Skeletal muscle tissue (tissue), 4 donors: ENCODE results near the gene NUDC. TPM values are rescaled to one million over a fixed set of nuclear protein-coding genes. Genes with fewer than 3 reads are reported as not detected.

Experiments used
- H3K27ac ChIP-seq: one replicate; pipeline ENCODE4 v1.7.0; 2013; ENCODE audit warnings: mild to moderate bottlenecking, low read depth, low read length, inconsistent platforms
- H3K27me3 ChIP-seq, 3 donors: one replicate each; pipeline ENCODE4 v1.7.0; 2013; ENCODE audit warnings: low read length in 3 of 3; ENCODE audit not compliant: control insufficient read depth in 3 of 3, insufficient read depth in 3 of 3
- H3K36me3 ChIP-seq, 3 donors: one replicate each; pipeline ENCODE4 v1.7.0; 2013; ENCODE audit warnings: low read length in 3 of 3; ENCODE audit not compliant: control insufficient read depth in 3 of 3, insufficient read depth in 3 of 3
- H3K4me1 ChIP-seq, 3 donors: one replicate each; pipeline ENCODE4 v1.7.0; 2013; ENCODE audit warnings: low read length in 3 of 3, mild to moderate bottlenecking in 3 of 3; ENCODE audit not compliant: control insufficient read depth in 3 of 3, insufficient read depth in 3 of 3
- H3K4me3 ChIP-seq, 3 donors: one replicate each; pipeline ENCODE4 v1.7.0; 2013; ENCODE audit warnings: low read length in 3 of 3
- H3K9ac ChIP-seq, 3 donors: one replicate each; pipeline ENCODE4 v1.7.0; 2013; ENCODE audit warnings: low read length in 3 of 3, mild to moderate bottlenecking in 3 of 3, moderate library complexity in 2 of 3, low read depth in 1 of 3
- H3K9me3 ChIP-seq, 3 donors: one replicate each; pipeline ENCODE4 v1.7.0; 2013; ENCODE audit warnings: low read length in 3 of 3; ENCODE audit not compliant: control insufficient read depth in 3 of 3
- total RNA-seq: library from RNA; depleted of rRNA; stranded (reverse); fragments of >200 nt; gene quantifications from one replicate; pipeline ENCODE4 v1.2.3, GENCODE V29; 2014
- donor health status: Osteomylitis.

Gene NUDC
- total RNA-seq, 1 donor from 2014 or later, result 17.7 TPM

GRCh38 chr1:26923711-26924110 lies 2.2 kb downstream of the NUDC start:
- H3K9ac ChIP-seq, result no peak overlapping the region
- H3K27me3 ChIP-seq, result no peaks in the 10 kb centered on the region
- no peak overlapping the region for H3K4me3 ChIP-seq
- peaks cover 15 to 24% (median 17%) of the 10 kb centered on the region in 3 donors for H3K4me1 ChIP-seq
- peaks cover 14 to 18% (median 18%) of the 10 kb centered on the region in 3 donors for H3K36me3 ChIP-seq
- no peaks in the 10 kb centered on the region for H3K9me3 ChIP-seq
- H3K27ac ChIP-seq, result no peak overlapping the region

GRCh38 chr1:26932531-26932930 lies 11.0 kb downstream of the NUDC start:
- Histone ChIP-seq H3K4me1 (no peaks in the 10 kb centered on the region), H3K9ac (no peak overlapping the region), H3K27me3 (no peaks in the 10 kb centered on the region), H3K9me3 (no peaks in the 10 kb centered on the region), H3K27ac (no peak overlapping the region), H3K4me3 (no peak overlapping the region), H3K36me3 (peaks cover 8 to 18% (median 16%) of the 10 kb centered on the region in 3 donors)

DNA sequence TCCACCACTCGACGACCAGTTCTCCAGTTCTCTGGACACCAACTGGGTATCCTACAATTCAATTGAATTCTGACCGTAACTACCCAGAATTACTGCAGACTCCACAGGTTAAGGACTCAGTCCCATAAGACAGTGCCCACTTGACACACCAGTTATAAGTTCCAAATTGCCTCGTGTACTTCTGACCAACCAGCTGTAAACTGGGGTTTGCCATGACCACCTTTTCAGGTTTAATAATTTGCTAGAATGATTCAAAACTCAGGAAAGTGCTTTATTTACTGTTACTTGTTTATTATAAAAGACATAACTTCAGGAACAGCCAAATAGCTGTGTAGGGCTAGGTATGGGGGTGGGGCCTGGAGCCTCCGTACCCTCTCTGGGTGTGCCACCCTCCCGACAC lies 15.3 kb downstream of the NUDC start:
- peaks cover 0 to 2% (median 0%) of the 10 kb centered on the region in 3 donors for H3K4me1 ChIP-seq
- no peak overlapping the region for H3K27ac ChIP-seq
- H3K36me3 ChIP-seq, result peaks cover 14 to 18% (median 15%) of the 10 kb centered on the region in 3 donors
- H3K4me3 ChIP-seq, result no peak overlapping the region
- no peaks in the 10 kb centered on the region for H3K27me3 ChIP-seq
- H3K9ac ChIP-seq, result no peak overlapping the region
- H3K9me3 ChIP-seq, result no peaks in the 10 kb centered on the region

GRCh38 chr1:26938004-26938658 lies 16.6 kb downstream of the NUDC start:
- Histone ChIP-seq H3K27me3 (no peaks in the 10 kb centered on the region), H3K27ac (no peak overlapping the region), H3K36me3 (peaks cover 25 to 27% (median 26%) of the 10 kb centered on the region in 3 donors), H3K4me3 (no peak overlapping the region), H3K4me1 (peaks cover 0 to 2% (median 0%) of the 10 kb centered on the region in 3 donors), H3K9ac (no peak overlapping the region), H3K9me3 (no peaks in the 10 kb centered on the region)

DNA sequence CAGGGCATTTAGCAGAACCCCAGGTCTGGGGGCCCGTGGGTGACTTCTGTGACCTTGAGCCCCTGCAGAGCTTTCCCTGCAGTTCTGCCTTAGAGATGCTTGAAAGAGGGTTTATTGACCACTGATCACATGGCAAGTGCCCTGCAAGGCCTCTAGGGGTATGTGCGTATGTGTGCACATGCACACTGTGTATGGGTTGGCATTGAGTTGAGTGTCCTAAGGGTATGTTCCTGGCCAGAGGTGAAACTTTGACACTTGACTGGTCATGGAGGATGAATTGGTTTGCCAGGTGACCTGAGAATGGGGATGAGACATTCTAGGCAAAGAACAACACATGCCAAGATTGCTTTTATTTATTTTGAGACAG lies 17.1 kb downstream of the NUDC start:
- no peaks in the 10 kb centered on the region for H3K27me3 ChIP-seq
- H3K9me3 ChIP-seq, result no peaks in the 10 kb centered on the region
- peaks cover 27 to 31% (median 31%) of the 10 kb centered on the region in 3 donors for H3K36me3 ChIP-seq
- no peak overlapping the region for H3K9ac ChIP-seq
- H3K4me1 ChIP-seq, result peaks cover 0 to 2% (median 0%) of the 10 kb centered on the region in 3 donors
- no peak overlapping the region for H3K4me3 ChIP-seq
- no peak overlapping the region for H3K27ac ChIP-seq

- H3K4me1 ChIP-seq, result peaks cover 0 to 2% (median 0%) of the 10 kb centered on the region in 3 donors
- no peak overlapping the region for H3K4me3 ChIP-seq
- H3K27me3 ChIP-seq, result no peaks in the 10 kb centered on the region
- H3K27ac ChIP-seq, result no peak overlapping the region
- no peaks in the 10 kb centered on the region for H3K9me3 ChIP-seq
- H3K36me3 ChIP-seq, result peaks cover 41 to 48% (median 46%) of the 10 kb centered on the region in 3 donors
- no peak overlapping the region for H3K9ac ChIP-seq
Observed at GRCh38 chr1:26941311-26941710, 19.8 kb downstream of the NUDC start.

DNA sequence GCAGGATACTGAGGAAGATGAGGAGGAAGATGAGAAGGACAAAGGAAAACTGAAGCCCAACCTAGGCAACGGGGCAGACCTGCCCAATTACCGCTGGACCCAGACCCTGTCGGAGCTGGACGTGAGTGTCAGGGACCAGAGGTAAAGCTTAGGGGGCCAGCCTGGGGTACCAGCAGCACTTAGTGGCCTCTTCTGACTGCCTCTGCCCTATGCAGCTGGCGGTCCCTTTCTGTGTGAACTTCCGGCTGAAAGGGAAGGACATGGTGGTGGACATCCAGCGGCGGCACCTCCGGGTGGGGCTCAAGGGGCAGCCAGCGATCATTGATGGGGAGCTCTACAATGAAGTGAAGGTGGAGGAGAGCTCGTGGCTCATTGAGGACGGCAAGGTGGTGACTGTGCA lies 21.1 kb downstream of the NUDC start:
- Histone ChIP-seq H3K9me3 (no peaks in the 10 kb centered on the region), H3K4me1 (peaks cover 0 to 2% (median 0%) of the 10 kb centered on the region in 3 donors), H3K27ac (no peak overlapping the region), H3K9ac (no peak overlapping the region), H3K27me3 (no peaks in the 10 kb centered on the region), H3K4me3 (no peak overlapping the region), H3K36me3 (peaks cover 41 to 49% (median 45%) of the 10 kb centered on the region in 3 donors)

- no peaks in the 10 kb centered on the region for H3K27me3 ChIP-seq
- H3K9ac ChIP-seq, result no peak overlapping the region
- no peaks in the 10 kb centered on the region for H3K9me3 ChIP-seq
- H3K36me3 ChIP-seq, result peaks cover 36 to 49% (median 45%) of the 10 kb centered on the region in 3 donors
- H3K27ac ChIP-seq, result no peak overlapping the region
- H3K4me1 ChIP-seq, result peaks cover 5 to 12% (median 8%) of the 10 kb centered on the region in 3 donors
- no peak overlapping the region for H3K4me3 ChIP-seq
Observed at GRCh38 chr1:26945138-26945537, 23.6 kb downstream of the NUDC start.

DNA sequence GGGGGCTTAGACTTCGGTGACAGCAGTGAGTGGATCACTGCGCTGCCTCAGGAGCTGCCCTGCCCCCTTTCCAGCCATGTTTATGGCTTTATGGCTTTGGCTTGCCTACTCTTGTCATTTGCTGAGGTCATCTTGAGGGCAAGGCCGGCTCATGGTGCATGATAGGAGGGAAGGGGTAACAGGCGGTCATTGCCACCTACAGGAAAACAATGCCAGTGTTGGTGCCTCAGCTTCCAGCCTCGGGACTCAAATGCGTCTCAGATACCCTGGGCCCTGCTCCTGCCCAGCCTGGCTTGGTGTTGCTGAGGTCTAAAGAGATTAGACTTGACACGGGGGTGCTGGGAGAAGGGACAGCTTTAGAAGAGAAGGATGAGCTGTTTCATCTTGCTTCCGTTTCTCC lies 24.2 kb downstream of the NUDC start:
- H3K4me3 ChIP-seq, result no peak overlapping the region
- no peak overlapping the region for H3K27ac ChIP-seq
- peaks cover 5 to 12% (median 8%) of the 10 kb centered on the region in 3 donors for H3K4me1 ChIP-seq
- no peaks in the 10 kb centered on the region for H3K27me3 ChIP-seq
- H3K9me3 ChIP-seq, result no peaks in the 10 kb centered on the region
- H3K9ac ChIP-seq, result no peak overlapping the region
- H3K36me3 ChIP-seq, result peaks cover 36 to 49% (median 45%) of the 10 kb centered on the region in 3 donors

DNA sequence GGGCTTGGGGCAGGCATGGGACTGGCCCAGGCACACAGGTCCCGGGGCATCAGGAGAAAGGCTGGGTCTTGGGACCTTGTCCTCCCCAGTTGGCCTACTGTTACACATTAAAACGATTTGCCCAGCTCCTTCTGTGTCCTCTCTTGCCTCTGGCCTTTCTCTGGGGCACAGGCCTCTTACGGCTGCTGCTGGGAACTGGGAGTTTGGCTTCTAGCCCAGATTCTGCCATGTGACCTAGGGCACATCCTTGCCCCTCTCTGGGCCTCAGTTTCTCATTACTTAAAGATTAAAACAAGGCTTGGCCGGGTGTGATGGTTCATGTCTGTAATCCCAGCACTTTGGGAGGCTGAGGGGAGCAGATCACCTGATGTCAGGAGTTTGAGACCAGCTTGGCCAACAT lies 24.7 kb downstream of the NUDC start:
- H3K4me3 ChIP-seq, result no peak overlapping the region
- no peak overlapping the region for H3K9ac ChIP-seq
- peaks cover 35 to 46% (median 44%) of the 10 kb centered on the region in 3 donors for H3K36me3 ChIP-seq
- no peak overlapping the region for H3K27ac ChIP-seq
- H3K4me1 ChIP-seq, result peaks cover 5 to 12% (median 8%) of the 10 kb centered on the region in 3 donors
- H3K27me3 ChIP-seq, result no peaks in the 10 kb centered on the region
- H3K9me3 ChIP-seq, result no peaks in the 10 kb centered on the region
